Measurements from ENCODE around the gene RNF167.

DNA sequence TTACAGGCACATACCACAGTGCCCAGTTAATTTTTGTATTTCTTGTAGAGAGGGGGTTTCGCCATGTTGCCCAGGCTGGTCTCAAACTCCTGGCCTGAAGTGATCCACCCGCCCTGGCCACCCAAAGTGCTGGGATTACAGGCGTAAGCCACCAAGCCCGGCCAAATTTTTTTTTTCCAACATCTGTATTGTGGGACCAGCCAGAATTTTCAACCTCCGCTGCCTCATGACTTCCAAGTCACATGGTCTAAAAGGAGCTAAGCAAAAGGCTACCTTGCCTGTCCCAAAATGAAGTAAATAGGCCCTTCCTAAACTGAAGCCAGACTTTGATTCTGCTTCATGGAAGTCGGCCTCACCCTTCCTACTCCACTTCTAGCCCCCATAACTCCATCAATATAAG lies 31.8 kb downstream of the RNF167 start:
- TF ChIP-seq RAD21 (conservative IDR thresholded peaks at IDR 0.05), result no peak
- no peak for TF ChIP-seq EP300 (conservative IDR thresholded peaks at IDR 0.05; ENCODE audit: poor library complexity, severe bottlenecking)
- TF ChIP-seq, protein P1, sequence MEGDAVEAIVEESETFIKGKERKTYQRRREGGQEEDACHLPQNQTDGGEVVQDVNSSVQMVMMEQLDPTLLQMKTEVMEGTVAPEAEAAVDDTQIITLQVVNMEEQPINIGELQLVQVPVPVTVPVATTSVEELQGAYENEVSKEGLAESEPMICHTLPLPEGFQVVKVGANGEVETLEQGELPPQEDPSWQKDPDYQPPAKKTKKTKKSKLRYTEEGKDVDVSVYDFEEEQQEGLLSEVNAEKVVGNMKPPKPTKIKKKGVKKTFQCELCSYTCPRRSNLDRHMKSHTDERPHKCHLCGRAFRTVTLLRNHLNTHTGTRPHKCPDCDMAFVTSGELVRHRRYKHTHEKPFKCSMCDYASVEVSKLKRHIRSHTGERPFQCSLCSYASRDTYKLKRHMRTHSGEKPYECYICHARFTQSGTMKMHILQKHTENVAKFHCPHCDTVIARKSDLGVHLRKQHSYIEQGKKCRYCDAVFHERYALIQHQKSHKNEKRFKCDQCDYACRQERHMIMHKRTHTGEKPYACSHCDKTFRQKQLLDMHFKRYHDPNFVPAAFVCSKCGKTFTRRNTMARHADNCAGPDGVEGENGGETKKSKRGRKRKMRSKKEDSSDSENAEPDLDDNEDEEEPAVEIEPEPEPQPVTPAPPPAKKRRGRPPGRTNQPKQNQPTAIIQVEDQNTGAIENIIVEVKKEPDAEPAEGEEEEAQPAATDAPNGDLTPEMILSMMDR (IDR thresholded peaks at IDR 0.05; ENCODE audit: poor library complexity, severe bottlenecking), result no peak
- no peak for TF ChIP-seq EZH2 (IDR thresholded peaks at IDR 0.05; ENCODE audit: borderline replicate concordance, insufficient read depth, low read length, poor library complexity, severe bottlenecking)
- TF ChIP-seq POLR2AphosphoS5 (IDR thresholded peaks at IDR 0.05), result no peak
- TF ChIP-seq MXI1 (conservative IDR thresholded peaks at IDR 0.05; ENCODE audit: poor library complexity, severe bottlenecking), result no peak
